Muscle of leg (tissue), 11 donors: Measurements from ENCODE around the gene RHOU. TPM values are rescaled to one million over a fixed set of nuclear protein-coding genes. Genes with fewer than 3 reads are reported as not detected.

Source experiments
- DNase-seq: peaks from one replicate; pipeline ENCODE4 v3.0.0; 2013
- H3K27ac ChIP-seq: one replicate; pipeline ENCODE4 v1.5.1; 2013; ENCODE audit warnings: mild to moderate bottlenecking, low read length, control low read depth
- H3K27me3 ChIP-seq: one replicate; pipeline ENCODE4 v1.6.1; 2013; ENCODE audit warnings: low read length; ENCODE audit not compliant: control insufficient read depth, insufficient read depth
- H3K36me3 ChIP-seq: one replicate; pipeline ENCODE4 v1.6.1; 2013; ENCODE audit warnings: low read length; ENCODE audit not compliant: control insufficient read depth, insufficient read depth
- H3K4me1 ChIP-seq: one replicate; pipeline ENCODE4 v1.6.1; 2013; ENCODE audit warnings: low read length; ENCODE audit not compliant: control insufficient read depth, insufficient read depth
- H3K4me3 ChIP-seq: one replicate; pipeline ENCODE4 v1.5.1; 2013; ENCODE audit warnings: low read length, control low read depth
- H3K9me3 ChIP-seq: replicated peaks from 2 replicates; pipeline ENCODE4 v1.6.1; 2013; ENCODE audit warnings: low read depth, low read length; ENCODE audit not compliant: control insufficient read depth
- WGBS: methylation state at CpG from one replicate; pipeline ENCODE4 v1.1.5; 2013; ENCODE audit warnings: missing lambda C conversion rate; ENCODE audit not compliant: insufficient coverage; 5-methylcytosine and 5-hydroxymethylcytosine counted together
- polyA plus RNA-seq, 8 donors: library from polyadenylated mRNA; unstranded; fragments of 120-200 nt; gene quantifications; one replicate each; pipeline versions ENCODE4 v1.2.1 to v1.2.3, GENCODE V29; 2013; ENCODE audit warnings: inconsistent platforms in 1 of 8, low replicate concordance in 1 of 8; ENCODE audit not compliant: insufficient read length in 8 of 8, insufficient read depth in 1 of 8
- total RNA-seq: library from RNA; stranded (reverse); fragments of 120-200 nt; gene quantifications from one replicate; pipeline ENCODE4 v1.2.4, GENCODE V29; 2013

Gene RHOU
- total and polyA plus RNA-seq, 9 donors = 16.2 to 29.9 (median 20.8) TPM

- Histone ChIP-seq H3K36me3 (peaks cover 28% of the 10 kb centered on the region), H3K27me3 (peaks cover 5% of the 10 kb centered on the region), H3K4me1 (no peaks in the 10 kb centered on the region), H3K27ac (no peak overlapping the region), H3K9me3 (no peaks in the 10 kb centered on the region), H3K4me3 (no peak overlapping the region)
- WGBS = 83% methylated on average over 2 of the region's 3 CpGs
- no peak for DNase-seq
Observed at GRCh38 chr1:228747301-228747935, 12.1 kb downstream of the RHOU start.

GRCh38 chr1:228748029-228748428 lies 12.8 kb downstream of the RHOU start:
- DNase-seq = no peak
- 93% methylated on average over 2 of the region's 2 CpGs for WGBS
- Histone ChIP-seq H3K27me3 (peaks cover 5% of the 10 kb centered on the region), H3K4me3 (no peak overlapping the region), H3K4me1 (no peaks in the 10 kb centered on the region), H3K9me3 (no peaks in the 10 kb centered on the region), H3K27ac (no peak overlapping the region), H3K36me3 (peaks cover 22% of the 10 kb centered on the region)

- peaks cover 19% of the 10 kb centered on the region for H3K36me3 ChIP-seq
- 50% methylated on average over 1 of the region's 3 CpGs for whole genome bisulfite sequencing
Observed at GRCh38 chr1:228748431-228748830, 13.2 kb downstream of the RHOU start.

GRCh38 chr1:228749765-228750164 lies 14.5 kb downstream of the RHOU start:
- Histone ChIP-seq H3K4me3 (no peak overlapping the region), H3K27ac (no peak overlapping the region), H3K4me1 (no peaks in the 10 kb centered on the region), H3K9me3 (no peaks in the 10 kb centered on the region), H3K36me3 (peaks cover 9% of the 10 kb centered on the region), H3K27me3 (peaks cover 8% of the 10 kb centered on the region)
- DNase-seq = no peak
- no CpG with 5 or more reads among the region's 2 CpGs for WGBS

More at GRCh38 chr1:228748431-228748830, 13.2 kb downstream of the RHOU start:
- H3K27me3 ChIP-seq = peaks cover 5% of the 10 kb centered on the region
- DNase-seq = no peak
- H3K4me3 ChIP-seq = no peak overlapping the region
- no peaks in the 10 kb centered on the region for H3K4me1 ChIP-seq
- H3K27ac ChIP-seq = no peak overlapping the region
- no peaks in the 10 kb centered on the region for H3K9me3 ChIP-seq

GRCh38 chr1:228750915-228751314 lies 15.6 kb downstream of the RHOU start:
- H3K9me3 ChIP-seq = no peaks in the 10 kb centered on the region
- peaks cover 5% of the 10 kb centered on the region for H3K36me3 ChIP-seq
- H3K4me1 ChIP-seq = no peaks in the 10 kb centered on the region
- H3K27ac ChIP-seq = no peak overlapping the region
- no peak overlapping the region for H3K4me3 ChIP-seq
- H3K27me3 ChIP-seq = peaks cover 19% of the 10 kb centered on the region
- DNase-seq = no peak
- 86% methylated on average over 10 of the region's 10 CpGs for WGBS

GRCh38 chr1:228751360-228752098 lies 16.2 kb downstream of the RHOU start:
- Histone ChIP-seq H3K4me3 (no peak overlapping the region), H3K4me1 (no peaks in the 10 kb centered on the region), H3K36me3 (peaks cover 4% of the 10 kb centered on the region), H3K9me3 (no peaks in the 10 kb centered on the region), H3K27ac (no peak overlapping the region), H3K27me3 (peaks cover 23% of the 10 kb centered on the region)
- WGBS = 100% methylated on average over 1 of the region's 3 CpGs
- no peak for DNase-seq

GRCh38 chr1:228752258-228752657 lies 17.0 kb downstream of the RHOU start:
- H3K9me3 ChIP-seq = no peaks in the 10 kb centered on the region
- H3K4me3 ChIP-seq = no peak overlapping the region
- no peak for DNase-seq
- H3K27ac ChIP-seq = no peak overlapping the region
- H3K36me3 ChIP-seq = no peaks in the 10 kb centered on the region
- WGBS = 82% methylated on average over 3 of the region's 6 CpGs
- H3K27me3 ChIP-seq = peaks cover 23% of the 10 kb centered on the region
- no peaks in the 10 kb centered on the region for H3K4me1 ChIP-seq

- no peak overlapping the region for H3K27ac ChIP-seq
- H3K4me3 ChIP-seq = no peak overlapping the region
- H3K36me3 ChIP-seq = no peaks in the 10 kb centered on the region
- WGBS = no CpG with 5 or more reads among the region's 5 CpGs
- DNase-seq = no peak
- no peaks in the 10 kb centered on the region for H3K4me1 ChIP-seq
- peaks cover 23% of the 10 kb centered on the region for H3K27me3 ChIP-seq
- H3K9me3 ChIP-seq = no peaks in the 10 kb centered on the region
Observed at GRCh38 chr1:228752675-228753265, 17.5 kb downstream of the RHOU start.

- Histone ChIP-seq H3K27me3 (peaks cover 27% of the 10 kb centered on the region), H3K27ac (no peak overlapping the region), H3K9me3 (no peaks in the 10 kb centered on the region), H3K4me3 (no peak overlapping the region), H3K36me3 (no peaks in the 10 kb centered on the region), H3K4me1 (no peaks in the 10 kb centered on the region)
- no peak for DNase-seq
- WGBS = no CpG with 5 or more reads among the region's 1 CpG
Observed at GRCh38 chr1:228753287-228753686, 18.0 kb downstream of the RHOU start.

GRCh38 chr1:228753786-228754360 lies 18.6 kb downstream of the RHOU start:
- Histone ChIP-seq H3K4me1 (no peaks in the 10 kb centered on the region), H3K36me3 (no peaks in the 10 kb centered on the region), H3K9me3 (no peaks in the 10 kb centered on the region), H3K4me3 (no peak overlapping the region), H3K27ac (no peak overlapping the region), H3K27me3 (peaks cover 28% of the 10 kb centered on the region)
- WGBS = 0% methylated on average over 1 of the region's 6 CpGs
- peak; percentile 81 for DNase-seq
